Progenitor cell of endocrine pancreas (in vitro differentiated cells): ENCODE results near the gene TXNDC2. TPM values are rescaled to one million over a fixed set of nuclear protein-coding genes. Genes with fewer than 3 reads are reported as not detected.

Experiments
- DNase-seq: peaks from one replicate; pipeline ENCODE4 v3.0.0; 2021; ENCODE audit warnings: low spot score; ENCODE audit not compliant: unreplicated experiment
- H3K27ac Mint-ChIP-seq: 2 replicates; pipeline ENCODE4 v1.8.0; 2021; ENCODE audit warnings: mild to moderate bottlenecking, moderate library complexity, mixed read lengths
- H3K27me3 Mint-ChIP-seq: 2 replicates; pipeline ENCODE4 v1.8.0; 2021; ENCODE audit warnings: mixed read lengths
- H3K36me3 Mint-ChIP-seq: 2 replicates; pipeline ENCODE4 v1.8.0; 2022; ENCODE audit warnings: mixed read lengths; ENCODE audit not compliant: insufficient read depth
- H3K4me1 Mint-ChIP-seq: 2 replicates; pipeline ENCODE4 v1.8.0; 2021; ENCODE audit warnings: low read depth, mixed read lengths
- H3K4me3 Mint-ChIP-seq: 2 replicates; pipeline ENCODE4 v1.8.0; 2021; ENCODE audit warnings: low read depth, mild to moderate bottlenecking, moderate library complexity, mixed read lengths
- H3K9me3 Mint-ChIP-seq: 2 replicates; pipeline ENCODE4 v1.8.0; 2021; ENCODE audit warnings: low read depth, mixed read lengths
- CTCF ChIP-seq: fragments of 200-600 bp; sonication (generic); IDR thresholded peaks from one replicate; pipeline ENCODE4 v1.5.0; 2021; ENCODE audit warnings: antibody characterized with exemption, mild to moderate bottlenecking; ENCODE audit not compliant: unreplicated experiment
- total RNA-seq: library from RNA; stranded (reverse); gene quantifications from 2 replicates; pipeline ENCODE4 v1.2.1, GENCODE V29; 2021

Gene TXNDC2
- total RNA-seq, 1 donor from 2014 or later, result not detected

- no peaks in the 10 kb centered on the region for H3K4me1 Mint-ChIP-seq
- H3K27me3 Mint-ChIP-seq, result no peaks in the 10 kb centered on the region
- no peak for DNase-seq
- TF ChIP-seq CTCF, result no peak
- peaks cover 9% of the 10 kb centered on the region for H3K9me3 Mint-ChIP-seq
- H3K36me3 Mint-ChIP-seq, result peaks cover 4% of the 10 kb centered on the region
- H3K4me3 Mint-ChIP-seq, result no peak overlapping the region
- H3K27ac Mint-ChIP-seq, result no peak overlapping the region
Observed at GRCh38 chr18:9861933-9862332, 23.8 kb upstream of the TXNDC2 start.

DNA sequence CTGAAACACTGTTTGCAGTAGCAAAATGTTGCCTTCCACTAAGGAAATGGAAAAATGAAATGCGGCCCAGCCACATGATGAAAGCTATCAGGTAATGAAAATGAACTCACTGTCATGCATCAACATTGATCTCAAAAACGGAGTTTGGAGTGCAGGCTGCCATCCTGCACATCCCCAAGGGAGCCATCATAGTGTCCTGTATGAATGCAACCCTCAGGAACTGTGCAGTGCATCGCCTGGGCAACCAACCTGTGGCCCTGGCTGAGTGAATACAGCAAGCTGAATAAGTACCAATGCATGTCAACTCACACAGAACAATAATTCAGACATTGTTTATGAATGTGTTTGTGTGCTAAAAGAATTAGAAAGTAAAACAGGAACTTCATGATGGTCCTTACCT, 23.1 kb upstream of the TXNDC2 start:
- TF ChIP-seq CTCF, result no peak
- H3K36me3 Mint-ChIP-seq, result peaks cover 4% of the 10 kb centered on the region
- H3K9me3 Mint-ChIP-seq, result peaks cover 9% of the 10 kb centered on the region
- H3K4me1 Mint-ChIP-seq, result no peaks in the 10 kb centered on the region
- no peak overlapping the region for H3K27ac Mint-ChIP-seq
- H3K27me3 Mint-ChIP-seq, result no peaks in the 10 kb centered on the region
- no peak for DNase-seq
- no peak overlapping the region for H3K4me3 Mint-ChIP-seq

DNA sequence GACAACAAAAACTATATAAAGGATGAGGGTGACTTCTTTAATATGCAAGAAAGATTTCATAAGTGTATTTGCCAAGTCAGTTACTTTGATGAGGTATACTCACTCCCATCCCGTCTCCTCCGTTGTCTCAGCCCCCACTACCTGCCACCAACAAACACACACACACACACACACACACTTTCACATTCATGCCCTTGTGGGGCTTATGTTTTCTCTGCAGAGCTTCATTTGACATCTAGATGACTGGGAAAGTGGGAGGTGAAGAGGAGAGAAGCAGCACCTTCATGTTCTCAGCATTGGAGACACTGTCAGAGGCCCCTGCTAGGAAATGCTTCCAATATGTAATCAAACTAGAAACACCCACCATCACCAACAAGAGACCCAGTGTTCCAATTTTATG, 22.5 kb upstream of the TXNDC2 start:
- peaks cover 9% of the 10 kb centered on the region for H3K9me3 Mint-ChIP-seq
- H3K36me3 Mint-ChIP-seq, result peaks cover 4% of the 10 kb centered on the region
- H3K27me3 Mint-ChIP-seq, result no peaks in the 10 kb centered on the region
- H3K4me3 Mint-ChIP-seq, result no peak overlapping the region
- DNase-seq, result no peak
- H3K27ac Mint-ChIP-seq, result no peak overlapping the region
- H3K4me1 Mint-ChIP-seq, result no peaks in the 10 kb centered on the region
- no peak for TF ChIP-seq CTCF

DNA sequence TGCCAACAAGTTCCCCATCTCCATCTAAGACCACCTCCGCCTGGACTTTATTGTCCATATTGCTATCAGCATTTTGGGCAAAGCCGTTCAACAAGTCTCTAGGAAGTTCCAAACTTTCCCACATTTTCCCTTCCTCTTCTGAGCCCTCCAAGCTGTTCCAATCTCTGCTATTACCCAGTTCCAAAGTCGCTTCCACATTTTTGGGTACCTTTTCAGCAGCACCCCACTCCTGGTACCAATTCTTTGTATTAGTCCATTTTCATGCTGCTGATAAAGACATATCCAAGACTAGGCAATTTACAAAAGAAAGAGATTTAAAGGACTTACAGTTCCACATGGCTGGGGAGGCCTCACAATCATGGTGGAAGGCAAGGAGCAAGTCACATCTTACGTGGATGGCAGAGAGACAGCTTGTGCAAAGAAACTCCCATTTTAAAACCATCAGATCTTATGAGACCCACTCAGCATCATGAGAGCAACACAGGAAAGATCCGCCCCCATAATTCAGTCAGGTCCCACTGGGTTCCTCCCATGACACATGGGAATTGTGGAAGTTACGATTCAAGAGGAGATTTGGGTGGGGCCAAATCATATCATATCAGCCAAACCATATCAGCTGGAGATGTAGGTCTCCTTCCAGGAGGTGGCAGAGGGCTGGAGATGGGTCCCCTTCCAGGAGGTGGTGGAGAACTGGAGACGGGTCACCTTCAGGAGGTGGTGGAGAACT, 19.8 kb upstream of the TXNDC2 start:
- Mint-ChIP-seq H3K4me1 (peaks cover 13% of the 10 kb centered on the region), H3K9me3 (peaks cover 9% of the 10 kb centered on the region), H3K27ac (no peak overlapping the region), H3K36me3 (peaks cover 4% of the 10 kb centered on the region), H3K27me3 (peaks cover 4% of the 10 kb centered on the region), H3K4me3 (no peak overlapping the region)
- no peak for DNase-seq
- no peak for TF ChIP-seq CTCF

DNA sequence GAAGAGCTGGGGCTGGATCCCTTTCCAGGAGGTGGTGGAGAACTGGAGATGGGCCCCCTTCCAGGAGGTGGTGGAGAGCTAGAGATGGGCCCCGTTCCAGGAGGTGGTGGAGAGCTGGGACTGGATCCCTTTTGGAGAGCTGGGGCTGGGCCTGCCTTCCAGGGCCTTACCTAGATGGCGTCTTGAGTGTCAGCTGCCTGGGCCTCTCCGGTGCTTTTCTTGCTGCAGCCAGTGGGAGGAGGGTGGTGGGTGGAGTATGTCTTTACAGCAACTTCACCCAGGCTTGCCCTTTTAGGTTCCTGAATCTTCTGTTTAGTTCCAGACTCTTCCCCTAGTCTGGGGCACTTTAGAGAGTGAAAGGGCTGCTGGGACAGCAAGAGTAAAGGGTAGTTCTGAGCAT, 19.1 kb upstream of the TXNDC2 start:
- DNase-seq, result no peak
- Mint-ChIP-seq H3K4me3 (no peak overlapping the region), H3K36me3 (peaks cover 4% of the 10 kb centered on the region), H3K27me3 (peaks cover 8% of the 10 kb centered on the region), H3K4me1 (peaks cover 13% of the 10 kb centered on the region), H3K9me3 (peaks cover 9% of the 10 kb centered on the region), H3K27ac (no peak overlapping the region)
- no peak for TF ChIP-seq CTCF
